Central memory CD8-positive, alpha-beta T cell (primary cell): ENCODE data around the gene ZFAND2B.

Experiments
- ATAC-seq: fragments of 150-1000 bp; cut with Tn5 transposase; replicated peaks from 2 replicates; pipeline ENCODE4 v1.10.0; 2022; ENCODE audit warnings: mild to moderate bottlenecking, moderate FRiP score, moderate number of reproducible peaks; ENCODE audit not compliant: poor library complexity, severe bottlenecking; ENCODE audit errors: extremely low read depth
- DNase-seq, 2 donors: peaks; one replicate each; pipeline ENCODE4 v3.0.0; 2021; ENCODE audit warnings: low spot score in 2 of 2
- H3K27ac Mint-ChIP-seq: one replicate; pipeline ENCODE4 v1.8.0; 2022; ENCODE audit warnings: low read depth, mild to moderate bottlenecking, moderate library complexity, mixed read lengths
- H3K27me3 Mint-ChIP-seq: one replicate; pipeline ENCODE4 v1.8.0; 2022; ENCODE audit warnings: mixed read lengths
- H3K36me3 Mint-ChIP-seq: one replicate; pipeline ENCODE4 v1.8.0; 2022; ENCODE audit warnings: mild to moderate bottlenecking, moderate library complexity, mixed read lengths; ENCODE audit not compliant: insufficient read depth
- H3K4me1 Mint-ChIP-seq: one replicate; pipeline ENCODE4 v1.8.0; 2022; ENCODE audit warnings: mixed read lengths
- H3K4me3 Mint-ChIP-seq: one replicate; pipeline ENCODE4 v1.8.0; 2022; ENCODE audit warnings: mild to moderate bottlenecking, moderate library complexity, mixed read lengths
- H3K9me3 Mint-ChIP-seq: one replicate; pipeline ENCODE4 v1.8.0; 2022; ENCODE audit warnings: mixed read lengths

The ZFAND2B gene

GRCh38 chr2:219223831-219224610, 17.4 kb downstream of the ZFAND2B start:
- Mint-ChIP-seq H3K4me1 (peaks cover 39% of the 10 kb centered on the region), H3K9me3 (no peaks in the 10 kb centered on the region), H3K27me3 (no peaks in the 10 kb centered on the region), H3K27ac (no peak overlapping the region), H3K36me3 (peaks cover 41% of the 10 kb centered on the region), H3K4me3 (no peak overlapping the region)
- ATAC-seq (no peak), DNase-seq (no peak)

DNA sequence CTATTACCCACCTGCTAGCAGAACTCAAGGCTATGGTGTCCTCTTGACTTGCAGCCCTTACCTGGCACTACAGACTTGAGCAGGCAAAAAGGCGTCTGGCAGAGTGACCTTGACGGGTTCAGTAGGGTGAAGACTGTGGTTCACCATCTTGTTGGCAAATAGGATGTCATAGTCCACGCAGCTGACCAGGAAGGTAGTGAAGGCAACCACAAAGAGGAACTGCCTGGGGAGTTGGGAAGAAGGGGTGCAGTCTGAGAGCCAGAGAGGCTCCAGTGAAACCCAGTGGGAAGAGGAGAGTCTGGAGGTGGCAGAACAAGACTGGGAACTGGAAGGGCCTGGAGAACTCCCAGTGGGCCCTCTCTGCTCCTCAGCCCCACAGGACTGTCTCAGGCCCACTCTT, 18.8 kb downstream of the ZFAND2B start:
- Mint-ChIP-seq H3K4me3 (no peak overlapping the region), H3K27me3 (no peaks in the 10 kb centered on the region), H3K27ac (peak overlapping the region; percentile 13), H3K9me3 (no peaks in the 10 kb centered on the region), H3K4me1 (peaks cover 50% of the 10 kb centered on the region), H3K36me3 (peaks cover 43% of the 10 kb centered on the region)
- ATAC-seq (no peak), DNase-seq (no peak)

DNA sequence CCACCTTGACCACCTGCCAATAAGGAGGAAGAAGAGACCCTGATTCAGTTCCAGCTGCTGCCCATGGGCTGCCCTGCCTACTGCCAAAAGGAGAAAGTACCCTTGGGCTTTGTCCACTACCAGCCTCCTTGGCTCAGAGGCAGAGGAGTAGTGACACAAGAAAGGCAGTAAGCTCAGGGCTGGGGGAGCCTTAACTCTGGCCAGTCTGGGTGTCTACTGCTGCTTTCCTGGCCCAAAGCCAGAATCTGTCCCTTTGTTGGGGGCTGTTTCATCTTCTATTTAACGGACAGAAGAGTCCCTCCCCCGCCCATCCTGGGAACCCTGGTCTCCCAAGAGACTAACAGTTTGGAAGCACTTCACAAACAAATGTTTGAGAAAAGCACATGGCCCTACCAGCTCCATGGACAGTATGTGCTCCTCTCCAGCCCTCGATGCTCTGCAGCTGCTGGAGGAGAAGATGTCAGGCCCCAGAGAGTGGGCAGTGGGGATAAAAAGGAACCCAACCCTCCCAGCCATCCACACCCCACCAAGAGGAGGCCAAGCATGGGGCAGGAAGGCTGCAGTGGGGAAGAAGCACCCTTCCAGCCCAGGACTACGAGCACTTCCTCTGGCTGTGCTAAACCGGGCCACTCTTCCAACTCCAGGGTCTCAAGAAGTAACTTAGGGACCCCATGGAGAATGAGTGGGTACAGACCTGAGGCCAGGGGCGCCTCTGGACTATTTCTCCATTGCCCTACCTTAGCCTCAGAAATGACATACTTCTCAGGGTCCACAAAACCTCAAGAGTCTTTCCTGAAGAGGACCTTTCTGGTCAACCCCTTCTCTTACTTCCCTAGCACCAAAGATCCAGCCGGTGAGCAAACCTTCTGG, 21.7 kb downstream of the ZFAND2B start:
- no peaks in the 10 kb centered on the region for H3K9me3 Mint-ChIP-seq
- no peak for ATAC-seq
- peaks cover 39% of the 10 kb centered on the region for H3K36me3 Mint-ChIP-seq
- H3K4me1 Mint-ChIP-seq, result peaks cover 61% of the 10 kb centered on the region
- no peaks in the 10 kb centered on the region for H3K27me3 Mint-ChIP-seq
- no peak for DNase-seq
- H3K27ac Mint-ChIP-seq, result peak overlapping the region; percentile 72
- H3K4me3 Mint-ChIP-seq, result peak overlapping the region; percentile 97

DNA sequence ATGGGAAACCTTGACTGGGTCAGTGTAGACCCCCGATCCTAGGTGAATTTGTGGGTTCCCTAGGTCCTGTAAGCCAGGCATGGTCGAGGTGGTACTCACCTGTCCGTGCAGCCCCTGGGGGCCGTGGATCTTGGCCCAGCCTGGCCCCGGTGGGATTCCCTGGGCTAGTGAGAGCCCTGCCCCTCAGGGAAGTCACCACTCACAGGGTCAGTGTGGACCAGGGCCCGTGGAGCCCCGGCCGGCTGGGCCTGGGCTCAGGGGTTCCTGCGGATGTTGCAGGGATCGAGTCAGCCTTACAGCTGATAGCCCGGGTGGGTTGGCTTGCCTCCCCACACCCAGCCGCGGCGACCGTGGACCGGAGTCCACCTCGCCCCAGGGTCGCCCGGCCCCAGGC, 22.3 kb downstream of the ZFAND2B start:
- ATAC-seq (peak; percentile 6), DNase-seq (peak in 1 of 2 donors; percentile 21)
- H3K27me3 Mint-ChIP-seq, result no peaks in the 10 kb centered on the region
- H3K27ac Mint-ChIP-seq, result peak overlapping the region; percentile 98
- peak overlapping the region; percentile 97 for H3K4me3 Mint-ChIP-seq
- H3K9me3 Mint-ChIP-seq, result no peaks in the 10 kb centered on the region
- peaks cover 67% of the 10 kb centered on the region for H3K4me1 Mint-ChIP-seq
- peaks cover 39% of the 10 kb centered on the region for H3K36me3 Mint-ChIP-seq

DNA sequence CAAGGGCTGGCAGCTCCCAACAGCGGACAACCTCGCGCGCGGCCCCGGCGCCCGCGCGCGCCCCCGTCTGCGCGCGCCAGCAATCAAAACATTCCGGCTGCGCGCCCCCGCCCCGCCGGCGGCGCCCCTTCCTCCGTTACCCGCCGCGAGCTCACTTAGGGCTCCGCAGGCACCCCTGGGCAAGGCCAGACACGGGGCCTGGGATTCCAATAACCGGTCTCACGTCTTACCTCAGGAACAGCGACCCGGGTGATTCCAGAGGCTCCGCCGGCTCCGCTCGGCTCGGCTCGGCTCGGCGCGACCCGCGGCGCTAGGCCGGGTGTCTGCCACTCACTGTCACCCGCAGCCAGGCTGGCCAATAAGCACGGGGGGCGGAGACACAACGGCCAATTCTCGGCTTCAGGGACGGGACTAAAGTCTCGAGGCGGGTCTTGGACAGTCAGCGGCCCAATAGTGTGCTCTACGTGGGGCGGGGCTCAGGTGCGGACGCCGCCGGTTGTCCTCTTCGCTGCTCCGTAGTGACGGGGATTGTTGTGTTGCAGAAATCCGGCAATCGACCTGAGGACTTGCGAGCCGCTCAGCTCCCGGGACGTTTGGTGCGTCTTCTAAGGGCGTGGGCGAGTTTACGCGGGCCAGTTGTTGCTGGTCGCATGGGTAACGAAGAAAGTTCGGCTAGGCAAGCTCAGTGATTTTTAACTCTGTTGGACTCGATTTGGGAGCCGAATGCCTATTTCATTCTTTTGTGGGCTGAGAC, 22.9 kb downstream of the ZFAND2B start, which contains the start of the genes ANKZF1 and ATG9A:
Gene ANKZF1 (plus strand): TSS at position 502 of the 754 bp plus-strand sequence. CDS start 452 bp downstream, outside the sequence.
Gene ATG9A (minus strand): TSS at position 332 of the 754 bp plus-strand sequence. CDS start 1,612 bp downstream, outside the sequence.
- Mint-ChIP-seq H3K9me3 (no peaks in the 10 kb centered on the region), H3K27me3 (no peaks in the 10 kb centered on the region), H3K27ac (peak within 1 kb of the TSS; percentile 98), H3K4me1 (peaks cover 72% of the 10 kb centered on the region), H3K36me3 (peaks cover 43% of the 10 kb centered on the region), H3K4me3 (peak within 1 kb of the TSS; percentile 97)
- ATAC-seq (peak; percentile 96), DNase-seq (peak; percentile 92 to 99)

GRCh38 chr2:219230059-219230540, 23.5 kb downstream of the ZFAND2B start:
- Mint-ChIP-seq H3K4me1 (peaks cover 71% of the 10 kb centered on the region), H3K27me3 (no peaks in the 10 kb centered on the region), H3K27ac (peak overlapping the region; percentile 98), H3K9me3 (no peaks in the 10 kb centered on the region), H3K36me3 (peaks cover 47% of the 10 kb centered on the region), H3K4me3 (peak overlapping the region; percentile 97)
- DNase-seq, result no peak
- peak; percentile 10 for ATAC-seq

DNA sequence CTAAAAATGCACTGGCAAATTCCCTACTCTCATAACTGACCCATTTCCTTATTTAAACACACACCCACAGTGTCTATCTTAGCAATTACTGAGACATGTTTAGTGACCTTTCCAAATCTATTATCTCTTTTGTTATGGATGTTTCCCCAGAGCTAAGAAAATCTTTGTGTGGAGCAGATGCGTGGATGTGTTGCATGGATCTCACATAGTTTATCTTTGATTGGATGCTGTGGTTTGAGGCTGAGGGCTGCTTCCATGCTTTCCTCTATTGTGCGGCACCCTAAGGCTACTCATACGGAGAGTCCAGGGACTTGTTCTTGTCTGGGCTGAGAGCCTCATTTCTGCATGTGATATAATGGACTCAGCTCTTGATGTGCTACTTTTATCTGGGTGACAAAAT, 27.7 kb downstream of the ZFAND2B start:
- DNase-seq (no peak), ATAC-seq (no peak)
- Mint-ChIP-seq H3K27ac (no peak overlapping the region), H3K4me1 (peaks cover 54% of the 10 kb centered on the region), H3K9me3 (no peaks in the 10 kb centered on the region), H3K36me3 (peaks cover 54% of the 10 kb centered on the region), H3K4me3 (no peak overlapping the region), H3K27me3 (no peaks in the 10 kb centered on the region)

DNA sequence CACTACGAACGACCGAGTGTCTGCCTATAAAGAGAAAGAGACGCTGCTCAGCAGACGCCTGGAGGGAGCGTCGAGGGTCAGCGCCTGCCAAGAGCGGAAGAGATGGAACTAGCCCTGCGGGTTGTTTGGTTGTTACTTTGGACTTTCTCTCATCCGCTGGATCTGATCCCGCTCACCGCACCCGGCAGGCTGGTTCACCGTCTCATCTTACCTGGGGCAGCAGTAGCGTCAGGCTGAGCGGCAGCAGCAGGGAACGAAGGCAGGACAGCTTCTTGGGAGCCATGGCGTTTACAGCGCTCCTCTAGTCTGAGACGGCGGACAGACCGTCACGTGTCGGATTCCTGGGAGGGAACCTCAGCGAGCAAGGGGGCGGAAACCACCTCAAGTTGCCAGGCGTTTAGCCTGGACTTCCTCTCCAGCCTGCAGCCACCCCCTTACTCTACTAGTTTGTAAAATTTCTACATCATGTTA, 36.7 kb downstream of the ZFAND2B start:
- Mint-ChIP-seq H3K4me1 (peaks cover 37% of the 10 kb centered on the region), H3K27ac (no peak overlapping the region), H3K36me3 (peaks cover 27% of the 10 kb centered on the region), H3K27me3 (no peaks in the 10 kb centered on the region), H3K4me3 (peak overlapping the region; percentile 13), H3K9me3 (no peaks in the 10 kb centered on the region)
- ATAC-seq, result no peak
- DNase-seq, result no peak

DNA sequence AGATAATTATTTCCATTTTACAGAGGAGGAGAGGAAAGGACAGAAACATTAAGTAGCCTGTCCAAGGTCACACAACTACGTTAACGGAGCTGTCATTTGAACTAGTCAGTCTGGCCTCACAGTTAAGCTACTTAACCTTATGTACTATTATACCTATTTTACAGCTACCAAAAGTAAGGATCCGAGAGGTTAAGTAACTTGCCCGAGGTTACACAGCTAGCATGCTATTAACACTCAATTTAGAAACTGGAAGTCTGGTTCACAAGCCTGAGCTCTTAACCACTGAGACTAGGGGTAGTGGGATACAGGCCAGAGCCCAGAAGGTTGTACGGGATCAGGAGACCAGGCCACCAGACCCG, 38.2 kb downstream of the ZFAND2B start:
- Mint-ChIP-seq H3K9me3 (no peaks in the 10 kb centered on the region), H3K27ac (peak overlapping the region; percentile 94), H3K4me3 (peak overlapping the region; percentile 78), H3K36me3 (peaks cover 38% of the 10 kb centered on the region), H3K4me1 (peaks cover 52% of the 10 kb centered on the region), H3K27me3 (no peaks in the 10 kb centered on the region)
- ATAC-seq (no peak), DNase-seq (no peak)

DNA sequence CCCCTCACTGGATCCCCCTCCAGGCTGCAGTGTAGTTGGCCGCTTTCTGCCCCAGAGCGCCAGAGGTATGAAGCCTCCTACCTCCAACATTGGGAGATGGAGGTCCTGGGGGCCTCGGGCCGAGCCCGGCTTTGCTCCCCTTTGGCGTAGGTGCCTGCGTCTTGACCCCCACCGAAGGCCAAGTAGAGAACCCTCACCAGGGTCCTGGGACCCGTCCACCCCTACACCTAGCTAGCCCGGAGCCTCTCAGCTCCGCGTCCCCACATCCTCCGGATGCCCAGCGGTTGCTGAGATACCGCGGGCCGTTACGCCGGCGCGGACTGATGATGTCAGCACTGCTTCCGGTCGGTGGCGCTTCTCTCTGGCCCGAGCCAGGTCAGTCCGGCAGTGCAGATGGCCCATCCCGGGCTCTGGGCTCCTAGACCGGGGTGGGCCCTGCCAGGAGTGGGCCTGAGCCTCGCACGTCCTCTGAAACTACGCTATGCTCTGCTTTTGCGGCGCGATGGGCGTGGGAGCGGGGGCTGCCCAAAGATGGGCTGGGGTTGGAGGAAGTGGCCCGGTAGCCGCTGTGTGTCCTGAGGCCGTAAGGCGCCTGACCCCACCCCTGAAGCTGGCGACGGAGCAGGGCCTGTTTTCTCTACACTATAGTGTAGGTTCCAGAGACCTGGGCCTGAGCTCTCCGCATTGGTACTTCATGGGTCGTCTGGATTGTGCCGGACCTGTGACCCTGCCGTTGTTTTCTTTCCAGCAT, 38.7 kb downstream of the ZFAND2B start, which contains the start of the genes GLB1L and STK16:
Gene GLB1L (minus strand): TSS at position 297 of the 751 bp plus-strand sequence. CDS start 1,871 bp downstream, outside the sequence.
Gene STK16 (plus strand): TSS at position 332 of the 751 bp plus-strand sequence. CDS start 521 bp downstream, outside the sequence.
- peak; percentile 63 for ATAC-seq
- DNase-seq, result peak; percentile 79 to 82
- H3K4me1 Mint-ChIP-seq, result peaks cover 57% of the 10 kb centered on the region
- no peaks in the 10 kb centered on the region for H3K27me3 Mint-ChIP-seq
- H3K4me3 Mint-ChIP-seq, result peak within 1 kb of the TSS; percentile 78
- H3K9me3 Mint-ChIP-seq, result no peaks in the 10 kb centered on the region
- peak within 1 kb of the TSS; percentile 94 for H3K27ac Mint-ChIP-seq
- peaks cover 43% of the 10 kb centered on the region for H3K36me3 Mint-ChIP-seq

GRCh38 chr2:219245899-219246230, 39.3 kb downstream of the ZFAND2B start:
- no peaks in the 10 kb centered on the region for H3K9me3 Mint-ChIP-seq
- peaks cover 48% of the 10 kb centered on the region for H3K36me3 Mint-ChIP-seq
- H3K27ac Mint-ChIP-seq, result peak overlapping the region; percentile 94
- DNase-seq, result no peak
- ATAC-seq, result no peak
- H3K4me1 Mint-ChIP-seq, result peaks cover 63% of the 10 kb centered on the region
- peak overlapping the region; percentile 78 for H3K4me3 Mint-ChIP-seq
- no peaks in the 10 kb centered on the region for H3K27me3 Mint-ChIP-seq
